GM12873 (cell line): ENCODE measurements around the gene CYFIP2.
A peak's percentile ranks its signal among the peaks of the same experiment; 100 is the strongest.

Experiments used
- TF ChIP-seq, protein P1 (sequence below): IDR thresholded peaks from 2 replicates; pipeline ENCODE4 v1.5.1; 2012; ENCODE audit warnings: low read depth, mild to moderate bottlenecking, moderate library complexity, low read length, control low read depth; ENCODE audit not compliant: insufficient read depth; ENCODE audit errors: missing control alignments

CYFIP2 gene

GRCh38 chr5:157365732-157366131 lies 99.8 kb downstream of the CYFIP2 start:
- TF ChIP-seq, protein P1, sequence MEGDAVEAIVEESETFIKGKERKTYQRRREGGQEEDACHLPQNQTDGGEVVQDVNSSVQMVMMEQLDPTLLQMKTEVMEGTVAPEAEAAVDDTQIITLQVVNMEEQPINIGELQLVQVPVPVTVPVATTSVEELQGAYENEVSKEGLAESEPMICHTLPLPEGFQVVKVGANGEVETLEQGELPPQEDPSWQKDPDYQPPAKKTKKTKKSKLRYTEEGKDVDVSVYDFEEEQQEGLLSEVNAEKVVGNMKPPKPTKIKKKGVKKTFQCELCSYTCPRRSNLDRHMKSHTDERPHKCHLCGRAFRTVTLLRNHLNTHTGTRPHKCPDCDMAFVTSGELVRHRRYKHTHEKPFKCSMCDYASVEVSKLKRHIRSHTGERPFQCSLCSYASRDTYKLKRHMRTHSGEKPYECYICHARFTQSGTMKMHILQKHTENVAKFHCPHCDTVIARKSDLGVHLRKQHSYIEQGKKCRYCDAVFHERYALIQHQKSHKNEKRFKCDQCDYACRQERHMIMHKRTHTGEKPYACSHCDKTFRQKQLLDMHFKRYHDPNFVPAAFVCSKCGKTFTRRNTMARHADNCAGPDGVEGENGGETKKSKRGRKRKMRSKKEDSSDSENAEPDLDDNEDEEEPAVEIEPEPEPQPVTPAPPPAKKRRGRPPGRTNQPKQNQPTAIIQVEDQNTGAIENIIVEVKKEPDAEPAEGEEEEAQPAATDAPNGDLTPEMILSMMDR = no peak

DNA sequence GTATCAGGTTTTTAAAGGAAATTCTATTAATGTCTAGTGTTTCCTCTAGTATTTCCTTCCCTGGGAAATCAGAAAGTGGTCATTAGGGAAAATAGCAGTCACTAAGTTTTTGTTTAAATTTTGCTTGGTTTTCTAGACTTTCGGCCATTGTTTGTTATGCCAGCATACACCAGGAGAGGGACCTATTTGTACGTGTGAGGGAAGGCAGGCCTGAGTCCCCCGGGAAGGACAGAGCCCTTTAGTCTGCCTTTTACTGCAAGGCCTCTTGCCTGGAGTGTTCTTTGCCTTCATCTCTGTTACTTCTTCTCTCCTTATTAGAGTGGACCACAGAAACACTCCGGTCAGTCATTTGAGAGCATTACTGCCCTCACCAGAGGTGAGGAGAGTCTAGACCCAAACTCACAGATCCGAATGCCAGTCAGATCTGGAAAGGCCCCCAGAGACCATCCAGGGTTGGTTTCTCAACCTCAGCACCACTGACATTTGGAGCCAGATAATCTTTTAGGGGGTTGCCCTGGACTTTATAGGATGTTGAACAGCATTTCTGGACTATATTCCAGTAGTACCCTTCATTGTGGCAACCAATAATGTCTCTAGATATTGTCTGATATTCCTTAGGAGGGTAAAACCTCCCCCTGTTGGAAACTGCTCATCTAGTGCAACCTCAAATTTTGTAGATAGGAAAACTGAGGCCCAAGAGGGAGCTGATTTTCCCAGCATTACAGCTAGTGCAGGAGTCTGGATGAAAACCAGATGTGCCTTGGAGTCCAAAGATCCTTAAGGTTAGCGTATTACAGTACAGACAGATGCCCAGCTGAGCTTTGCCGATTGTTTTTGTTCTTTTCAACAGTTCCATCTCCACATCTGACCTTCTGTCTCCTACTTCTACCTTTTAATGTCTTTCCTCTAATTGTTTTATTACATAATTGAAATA lies 101.1 kb downstream of the CYFIP2 start:
- TF ChIP-seq, protein P1 = peak; percentile 11

DNA sequence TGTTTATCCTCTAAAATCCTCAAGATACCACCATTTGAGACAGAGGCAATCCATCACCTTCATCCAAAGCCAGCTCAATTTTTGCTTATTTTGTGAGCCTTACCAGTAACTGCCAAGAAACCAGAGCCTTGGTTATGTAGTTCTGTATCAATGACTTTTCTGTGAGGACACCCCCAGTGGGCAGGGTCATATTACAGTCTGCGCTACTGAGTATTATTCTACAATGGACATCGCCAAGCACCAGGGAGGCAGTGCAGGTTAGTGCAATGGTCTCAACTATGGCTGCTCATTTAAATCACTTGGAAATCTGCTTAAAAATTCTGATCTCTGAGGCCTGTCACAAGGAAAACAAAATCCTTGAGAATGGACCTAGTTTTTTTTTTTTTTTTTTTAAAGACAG lies 103.6 kb downstream of the CYFIP2 start:
- TF ChIP-seq, protein P1 = no peak

- TF ChIP-seq, protein P1 = no peak
These were observed 105.0 kb downstream of the CYFIP2 start for GRCh38 chr5:157370967-157371366.

- TF ChIP-seq, protein P1 = no peak
These were observed 105.9 kb downstream of the CYFIP2 start for GRCh38 chr5:157371655-157372471.

GRCh38 chr5:157372472-157372822 lies 106.5 kb downstream of the CYFIP2 start:
- TF ChIP-seq, protein P1 = no peak

- TF ChIP-seq, protein P1 = no peak
These were observed 112.6 kb downstream of the CYFIP2 start for GRCh38 chr5:157378509-157378908.
